Measurements from ENCODE around the gene C11orf86.

C11orf86 gene

DNA sequence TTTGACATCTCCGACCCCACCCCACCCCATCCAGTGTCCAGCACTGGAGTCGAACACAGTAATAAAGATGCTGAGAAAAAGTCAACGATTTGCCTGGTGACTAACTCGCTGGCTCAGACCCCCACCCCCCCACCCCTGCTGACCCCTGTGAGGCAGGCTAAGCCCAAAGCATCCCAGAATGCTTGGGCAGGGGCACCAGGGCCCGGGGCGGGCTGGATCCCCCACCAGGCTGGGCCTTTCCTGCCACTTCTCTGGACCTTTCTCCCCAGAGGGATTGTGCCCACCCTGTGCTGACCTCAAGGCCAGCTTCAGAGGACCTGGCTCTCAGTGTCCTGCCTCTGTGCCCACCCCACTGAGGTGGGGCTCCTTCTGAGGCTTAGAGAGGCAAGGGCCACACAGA is 1.8 kb downstream of the C11orf86 start:
- no peak for TF ChIP-seq ELF4 (IDR thresholded peaks at IDR 0.05)
- no peak for TF ChIP-seq CTBP1 (IDR thresholded peaks at IDR 0.05; ENCODE audit: borderline replicate concordance)
- no peak for TF ChIP-seq L3MBTL2 (conservative IDR thresholded peaks at IDR 0.05)
- no peak for TF ChIP-seq NFRKB (IDR thresholded peaks at IDR 0.05)
- TF ChIP-seq ARNT (IDR thresholded peaks at IDR 0.05): no peak
- TF ChIP-seq, protein P1, sequence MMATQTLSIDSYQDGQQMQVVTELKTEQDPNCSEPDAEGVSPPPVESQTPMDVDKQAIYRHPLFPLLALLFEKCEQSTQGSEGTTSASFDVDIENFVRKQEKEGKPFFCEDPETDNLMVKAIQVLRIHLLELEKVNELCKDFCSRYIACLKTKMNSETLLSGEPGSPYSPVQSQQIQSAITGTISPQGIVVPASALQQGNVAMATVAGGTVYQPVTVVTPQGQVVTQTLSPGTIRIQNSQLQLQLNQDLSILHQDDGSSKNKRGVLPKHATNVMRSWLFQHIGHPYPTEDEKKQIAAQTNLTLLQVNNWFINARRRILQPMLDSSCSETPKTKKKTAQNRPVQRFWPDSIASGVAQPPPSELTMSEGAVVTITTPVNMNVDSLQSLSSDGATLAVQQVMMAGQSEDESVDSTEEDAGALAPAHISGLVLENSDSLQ (IDR thresholded peaks at IDR 0.05): no peak
- TF ChIP-seq FOXM1 (IDR thresholded peaks at IDR 0.05; ENCODE audit: borderline replicate concordance): no peak
- TF ChIP-seq FOXK2 (IDR thresholded peaks at IDR 0.05): no peak
- no peak for TF ChIP-seq BHLHE40 (IDR thresholded peaks at IDR 0.05; ENCODE audit: borderline replicate concordance)
- no peak for TF ChIP-seq ZNF384 (IDR thresholded peaks at IDR 0.05)
- no peak for TF ChIP-seq LEF1 (IDR thresholded peaks at IDR 0.05; ENCODE audit: borderline replicate concordance)
- no peak for TF ChIP-seq SP1 (IDR thresholded peaks at IDR 0.05)
- no peak for TF ChIP-seq SUZ12 (IDR thresholded peaks at IDR 0.05)
- CTCF ChIA-PET: interaction anchor here (1.0 to 1.7 kb wide), 3 partner anchors 78 to 125 kb away, joined by 3 to 9 read pairs (median 3); no protein-coding TSS in a partner anchor
- POLR2A ChIA-PET: interaction anchor here (0.6 kb wide), 2 partner anchors 138 to 154 kb away, joined by 3 read pairs; no protein-coding TSS in a partner anchor
- no peak for DNase-seq (ENCODE audit: extremely low spot score)

DNA sequence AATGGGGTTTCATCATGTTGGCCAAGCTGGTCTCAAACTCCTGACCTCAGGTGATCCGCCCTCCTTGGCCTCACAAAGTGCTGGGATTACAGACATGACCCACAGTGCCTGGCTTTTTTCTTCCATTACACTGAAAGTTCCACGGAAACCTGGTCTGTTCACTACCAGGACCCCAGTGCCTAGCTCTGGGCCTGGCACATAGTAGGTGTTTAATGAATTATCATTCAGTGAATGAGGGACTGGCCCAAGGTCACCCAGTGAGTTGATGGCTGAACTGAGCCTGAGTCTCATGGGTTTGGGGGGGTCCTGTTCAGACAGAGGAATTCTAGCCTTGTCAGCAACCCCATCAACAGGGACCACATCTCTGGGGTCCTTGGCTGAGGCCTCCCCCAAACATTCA is 3.1 kb downstream of the C11orf86 start:
- POLR2A ChIA-PET: no interaction called here
- CTCF ChIA-PET: no interaction called here
- no peak for DNase-seq (ENCODE audit: extremely low spot score)
- TF ChIP-seq ELF4 (IDR thresholded peaks at IDR 0.05) (no peak), ARNT (IDR thresholded peaks at IDR 0.05) (no peak)

DNA sequence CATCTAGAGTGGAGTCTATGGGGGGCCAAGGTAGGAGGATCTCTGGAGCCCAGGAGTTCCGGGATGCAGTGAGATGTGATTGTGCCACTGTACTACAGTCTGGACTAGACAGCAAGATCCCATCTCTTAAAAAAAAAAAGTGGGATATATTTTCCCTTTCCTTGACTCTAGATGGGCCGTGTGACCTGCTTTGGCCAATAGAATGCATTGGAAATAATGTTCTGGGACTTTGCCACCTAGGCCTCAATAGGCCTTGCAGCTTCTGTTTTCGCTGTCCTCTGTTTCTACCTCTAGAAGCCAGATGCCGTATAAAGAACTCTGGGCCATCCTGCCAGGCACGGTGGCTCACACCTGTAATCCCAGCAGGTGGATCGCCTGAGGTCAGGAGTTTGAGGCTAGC is 3.6 kb downstream of the C11orf86 start:
- ChIA-PET POLR2A (no interaction called here), CTCF (no interaction called here)
- DNase-seq (ENCODE audit: extremely low spot score): no peak
- TF ChIP-seq ARNT (IDR thresholded peaks at IDR 0.05) (no peak), FOXM1 (IDR thresholded peaks at IDR 0.05; ENCODE audit: borderline replicate concordance) (no peak), FOXK2 (IDR thresholded peaks at IDR 0.05) (no peak), HDGF (IDR thresholded peaks at IDR 0.05; ENCODE audit: borderline replicate concordance) (no peak), SUZ12 (IDR thresholded peaks at IDR 0.05) (no peak)

DNA sequence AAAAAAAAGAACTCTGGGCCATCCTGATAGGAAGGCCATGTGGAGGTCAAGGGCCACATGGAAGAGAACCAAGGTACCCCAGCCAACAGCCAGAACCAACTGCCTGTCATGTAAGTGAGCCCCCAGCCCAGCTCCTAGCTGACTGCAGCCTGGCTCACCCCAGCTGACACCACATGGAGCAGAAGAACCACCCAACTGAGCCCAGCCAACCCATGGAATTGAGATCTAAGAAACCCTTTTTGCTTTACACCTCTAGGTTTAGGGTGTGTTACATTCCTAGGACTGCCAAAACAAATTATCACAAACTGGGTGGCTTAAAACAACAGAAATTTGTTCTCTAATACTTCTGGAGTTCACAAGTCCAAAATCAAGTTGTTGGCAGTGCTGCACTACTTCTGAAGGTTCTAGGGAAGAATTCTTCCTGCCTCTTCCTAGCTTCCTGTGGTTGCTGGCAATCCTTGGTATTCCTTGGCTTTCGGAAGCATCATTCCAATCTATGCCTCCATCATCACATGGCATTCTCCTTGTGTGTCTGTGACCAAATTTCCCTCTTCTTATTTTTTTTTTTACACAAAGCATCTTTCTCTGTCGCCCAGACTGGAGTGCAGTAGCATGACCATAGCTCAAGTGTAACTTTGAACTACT is 4.4 kb downstream of the C11orf86 start:
- no peak for DNase-seq (ENCODE audit: extremely low spot score)
- ChIA-PET POLR2A (no interaction called here), CTCF (no interaction called here)
- TF ChIP-seq SP1 (IDR thresholded peaks at IDR 0.05) (no peak), ZNF384 (IDR thresholded peaks at IDR 0.05) (no peak), ELF4 (IDR thresholded peaks at IDR 0.05) (no peak), L3MBTL2 (conservative IDR thresholded peaks at IDR 0.05) (no peak), SUZ12 (IDR thresholded peaks at IDR 0.05) (no peak), BHLHE40 (IDR thresholded peaks at IDR 0.05; ENCODE audit: borderline replicate concordance) (no peak), ARNT (IDR thresholded peaks at IDR 0.05) (no peak), FOXM1 (IDR thresholded peaks at IDR 0.05; ENCODE audit: borderline replicate concordance) (no peak), HDGF (IDR thresholded peaks at IDR 0.05; ENCODE audit: borderline replicate concordance) (no peak), TARDBP (IDR thresholded peaks at IDR 0.05) (no peak), NFRKB (IDR thresholded peaks at IDR 0.05) (no peak), FOXA1 (IDR thresholded peaks at IDR 0.05) (no peak), LEF1 (IDR thresholded peaks at IDR 0.05; ENCODE audit: borderline replicate concordance) (no peak)
- TF ChIP-seq, protein P1 (IDR thresholded peaks at IDR 0.05): no peak

DNA sequence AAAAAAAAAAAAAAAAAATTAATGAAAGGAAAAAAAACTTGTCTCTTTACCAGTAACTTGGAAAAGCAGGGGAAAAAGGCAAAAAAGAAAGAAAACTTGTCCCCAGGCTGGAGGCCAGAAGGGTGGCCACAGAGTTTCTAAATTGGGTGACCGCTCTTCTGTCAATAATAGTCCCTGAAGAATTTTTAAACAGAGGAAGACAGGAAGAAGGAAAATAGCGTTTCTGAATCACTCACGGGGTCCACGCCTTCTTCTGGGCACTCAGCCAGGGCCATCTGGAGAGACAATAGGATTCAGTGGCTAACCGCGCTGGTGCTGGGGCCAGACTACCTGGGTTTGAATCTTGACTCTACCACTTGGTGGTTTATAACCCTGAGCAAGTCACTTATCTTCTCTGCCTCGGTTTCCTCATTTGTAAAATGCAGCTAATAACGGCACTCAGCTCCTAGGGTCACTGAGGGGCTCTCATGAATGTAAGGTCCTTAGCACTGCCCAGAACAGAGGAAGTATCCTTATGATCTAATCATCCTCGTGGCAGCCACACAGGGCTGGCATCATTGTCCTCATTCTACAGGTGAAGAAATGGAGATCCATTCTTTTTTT is 7.0 kb downstream of the C11orf86 start:
- TF ChIP-seq FOXM1 (IDR thresholded peaks at IDR 0.05; ENCODE audit: borderline replicate concordance) (no peak), ZNF384 (IDR thresholded peaks at IDR 0.05) (peak; percentile 80), SP1 (IDR thresholded peaks at IDR 0.05) (no peak), HDGF (IDR thresholded peaks at IDR 0.05; ENCODE audit: borderline replicate concordance) (no peak)
- no peak for DNase-seq (ENCODE audit: extremely low spot score)
- POLR2A ChIA-PET: no interaction called here
- CTCF ChIA-PET: no interaction called here

DNA sequence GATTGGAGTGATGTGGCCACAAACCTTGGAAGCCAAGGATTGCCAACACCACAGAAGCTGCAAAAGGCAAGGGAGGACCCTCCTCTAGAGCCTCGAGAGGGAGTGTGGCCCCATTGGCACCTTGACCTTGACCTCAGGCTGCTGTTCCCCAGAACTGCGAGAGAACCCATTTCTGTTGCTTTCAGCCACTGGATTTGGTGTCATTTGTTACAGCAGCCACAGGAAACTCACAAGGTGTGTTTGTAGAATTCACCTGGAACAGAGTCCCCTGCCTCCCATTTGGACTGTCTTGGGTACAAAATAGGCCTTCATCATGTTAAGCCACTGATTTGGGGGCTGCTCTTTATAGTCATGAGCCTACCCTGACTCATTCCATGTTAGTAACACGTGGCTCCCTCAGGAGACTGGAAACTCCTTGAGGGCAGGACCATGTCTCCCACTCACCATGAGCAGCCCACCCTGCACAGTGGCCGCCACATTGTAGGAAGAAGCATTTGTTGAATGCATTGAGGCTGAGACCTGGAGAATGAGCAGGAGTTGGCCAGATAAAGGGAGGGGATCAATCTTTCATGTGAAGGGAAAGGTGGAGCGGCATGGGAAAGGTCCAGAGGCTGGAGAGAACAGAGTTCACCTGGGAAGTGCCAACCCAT is 8.3 kb downstream of the C11orf86 start:
- ChIA-PET POLR2A (no interaction called here), CTCF (no interaction called here)
- no peak for DNase-seq (ENCODE audit: extremely low spot score)
- TF ChIP-seq TARDBP (IDR thresholded peaks at IDR 0.05): no peak
- no peak for TF ChIP-seq LEF1 (IDR thresholded peaks at IDR 0.05; ENCODE audit: borderline replicate concordance)
- no peak for TF ChIP-seq FOXM1 (IDR thresholded peaks at IDR 0.05; ENCODE audit: borderline replicate concordance)
- no peak for TF ChIP-seq CTBP1 (IDR thresholded peaks at IDR 0.05; ENCODE audit: borderline replicate concordance)
- TF ChIP-seq FOXA1 (IDR thresholded peaks at IDR 0.05): no peak
- TF ChIP-seq NFRKB (IDR thresholded peaks at IDR 0.05): no peak
- no peak for TF ChIP-seq ZNF384 (IDR thresholded peaks at IDR 0.05)
- TF ChIP-seq L3MBTL2 (conservative IDR thresholded peaks at IDR 0.05): no peak
- no peak for TF ChIP-seq SUZ12 (IDR thresholded peaks at IDR 0.05)
- no peak for TF ChIP-seq FOXK2 (IDR thresholded peaks at IDR 0.05)
- TF ChIP-seq ARNT (IDR thresholded peaks at IDR 0.05): no peak
- TF ChIP-seq BHLHE40 (IDR thresholded peaks at IDR 0.05; ENCODE audit: borderline replicate concordance): no peak
- TF ChIP-seq, protein P1 (IDR thresholded peaks at IDR 0.05): no peak
- TF ChIP-seq ELF4 (IDR thresholded peaks at IDR 0.05): no peak
- no peak for TF ChIP-seq SP1 (IDR thresholded peaks at IDR 0.05)
- TF ChIP-seq HDGF (IDR thresholded peaks at IDR 0.05; ENCODE audit: borderline replicate concordance): no peak
